Measurements from ENCODE around the gene TIAM1.

Gene TIAM1

GRCh38 chr21:31196724-31197123 lies 147.3 kb downstream of the TIAM1 start:
- Histone ChIP-seq H3K27me3 (replicated peaks; ENCODE audit: control insufficient read depth, insufficient read depth, low read length) (no peaks in the 10 kb centered on the region), H3K4me3 (replicated peaks; ENCODE audit: low read depth, low read length) (no peak overlapping the region), H3K36me3 (ENCODE audit: control insufficient read depth, insufficient read depth, low read length) (no peaks in the 10 kb centered on the region)
- TF ChIP-seq CTCF (IDR thresholded peaks at IDR 0.05; ENCODE audit: insufficient read depth, low read length, poor library complexity, severe bottlenecking) = no peak
- no peak for DNase-seq (ENCODE audit: extremely low read depth, insufficient read length)

- Histone ChIP-seq H3K27me3 (replicated peaks; ENCODE audit: control insufficient read depth, insufficient read depth, low read length) (no peaks in the 10 kb centered on the region), H3K4me3 (replicated peaks; ENCODE audit: low read depth, low read length) (peak overlapping the region; percentile 31), H3K36me3 (ENCODE audit: control insufficient read depth, insufficient read depth, low read length) (no peaks in the 10 kb centered on the region)
- peak; percentile 41 for DNase-seq (ENCODE audit: extremely low read depth, insufficient read length)
- no peak for TF ChIP-seq CTCF (IDR thresholded peaks at IDR 0.05; ENCODE audit: insufficient read depth, low read length, poor library complexity, severe bottlenecking)
Observed at GRCh38 chr21:31195334-31196015, 148.6 kb downstream of the TIAM1 start.

GRCh38 chr21:31194510-31195293 lies 149.4 kb downstream of the TIAM1 start:
- no peak overlapping the region for H3K4me3 ChIP-seq (replicated peaks; ENCODE audit: low read depth, low read length)

GRCh38 chr21:31193761-31194160 lies 150.3 kb downstream of the TIAM1 start:
- Histone ChIP-seq H3K36me3 (ENCODE audit: control insufficient read depth, insufficient read depth, low read length) (no peaks in the 10 kb centered on the region), H3K27me3 (replicated peaks; ENCODE audit: control insufficient read depth, insufficient read depth, low read length) (no peaks in the 10 kb centered on the region), H3K4me3 (replicated peaks; ENCODE audit: low read depth, low read length) (no peak overlapping the region)
- no peak for DNase-seq (ENCODE audit: extremely low read depth, insufficient read length)
- TF ChIP-seq CTCF (IDR thresholded peaks at IDR 0.05; ENCODE audit: insufficient read depth, low read length, poor library complexity, severe bottlenecking) = no peak

More at GRCh38 chr21:31194510-31195293, 149.4 kb downstream of the TIAM1 start:
- Histone ChIP-seq H3K36me3 (ENCODE audit: control insufficient read depth, insufficient read depth, low read length) (no peaks in the 10 kb centered on the region), H3K27me3 (replicated peaks; ENCODE audit: control insufficient read depth, insufficient read depth, low read length) (no peaks in the 10 kb centered on the region)
- no peak for TF ChIP-seq CTCF (IDR thresholded peaks at IDR 0.05; ENCODE audit: insufficient read depth, low read length, poor library complexity, severe bottlenecking)
- no peak for DNase-seq (ENCODE audit: extremely low read depth, insufficient read length)

GRCh38 chr21:31191553-31191952 lies 152.5 kb downstream of the TIAM1 start:
- no peaks in the 10 kb centered on the region for H3K36me3 ChIP-seq (ENCODE audit: control insufficient read depth, insufficient read depth, low read length)
- H3K4me3 ChIP-seq (replicated peaks; ENCODE audit: low read depth, low read length) = no peak overlapping the region
- no peak for TF ChIP-seq CTCF (IDR thresholded peaks at IDR 0.05; ENCODE audit: insufficient read depth, low read length, poor library complexity, severe bottlenecking)
- no peaks in the 10 kb centered on the region for H3K27me3 ChIP-seq (replicated peaks; ENCODE audit: control insufficient read depth, insufficient read depth, low read length)
- no peak for DNase-seq (ENCODE audit: extremely low read depth, insufficient read length)

Measured in GM06990 (cell line).